Gastrocnemius medialis (tissue), 4 donors: ENCODE measurements around the gene PPP2R2C.

ENCODE experiments used
- CTCF ChIP-seq, 5 experiments: fragments of 450-650 bp in 3 of 5; fragments of 200-600 bp in 2 of 5; sonication (generic) in 2 of 5; IDR thresholded peaks in 4 of 5; conservative IDR thresholded peaks in 1 of 5; 1 replicate in 4 of 5; 2 replicates in 1 of 5; pipeline ENCODE4 v1.5.1; 2016 to 2019; ENCODE audit warnings: antibody characterized with exemption in 5 of 5, mild to moderate bottlenecking in 3 of 5, moderate library complexity in 3 of 5
- POLR2A ChIP-seq, 2 donors: fragments of 450-650 bp; IDR thresholded peaks; one replicate each; pipeline ENCODE4 v1.6.1; 2017; ENCODE audit warnings: antibody characterized with exemption in 2 of 2, mild to moderate bottlenecking in 2 of 2, moderate library complexity in 2 of 2

- TF ChIP-seq CTCF (IDR thresholded peaks at IDR 0.05 in 4 of 5, conservative IDR thresholded peaks at IDR 0.05 in 1 of 5) (no peak), POLR2A (IDR thresholded peaks at IDR 0.05) (no peak)
Measured at GRCh38 chr4:6346373-6347110, 125.9 kb downstream of the PPP2R2C start.
